ENCODE results near the gene OR11G2.
"Not testable (repeated sequence)": the region's sequence is repeated elsewhere in the genome, so short reads cannot be mapped to it uniquely, and the experiment has no call there.

The OR11G2 gene, protein sequence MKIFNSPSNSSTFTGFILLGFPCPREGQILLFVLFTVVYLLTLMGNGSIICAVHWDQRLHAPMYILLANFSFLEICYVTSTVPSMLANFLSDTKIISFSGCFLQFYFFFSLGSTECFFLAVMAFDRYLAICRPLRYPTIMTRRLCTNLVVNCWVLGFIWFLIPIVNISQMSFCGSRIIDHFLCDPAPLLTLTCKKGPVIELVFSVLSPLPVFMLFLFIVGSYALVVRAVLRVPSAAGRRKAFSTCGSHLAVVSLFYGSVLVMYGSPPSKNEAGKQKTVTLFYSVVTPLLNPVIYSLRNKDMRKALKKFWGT

DNA sequence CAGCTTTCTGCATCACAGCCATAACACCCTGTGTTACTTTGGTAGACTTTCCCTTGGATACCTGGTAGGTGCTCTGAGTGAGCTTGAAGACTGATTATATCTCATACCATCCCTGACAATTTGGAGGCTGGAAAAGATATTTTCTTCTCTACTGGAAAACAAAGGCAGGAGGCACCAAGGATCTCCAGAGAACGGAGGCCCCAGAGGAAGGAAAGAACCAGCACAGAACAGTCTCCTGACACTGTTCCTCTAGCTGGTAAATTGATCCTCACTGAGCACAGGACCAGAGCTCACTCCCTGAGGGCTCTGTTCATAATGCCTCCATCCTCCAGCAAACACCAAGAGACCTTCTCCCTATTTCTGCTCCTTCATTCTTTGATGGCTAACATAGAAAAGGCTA, at the start of gene OR11G2:
Gene OR11G2, plus strand, starts transcription at position 301 of the 400 bp plus-strand sequence. CDS start 6,542 bp downstream, outside the sequence.
- no peak for DNase-seq (ENCODE audit: low read depth in 2 of 2)

- no peak for DNase-seq (ENCODE audit: low read depth in 2 of 2)
These were observed 46.8 kb upstream of the OR11G2 start for GRCh38 chr14:20143911-20144310.

GRCh38 chr14:20144820-20145219, 45.9 kb upstream of the OR11G2 start:
- DNase-seq (ENCODE audit: low read depth in 2 of 2): no peak

DNA sequence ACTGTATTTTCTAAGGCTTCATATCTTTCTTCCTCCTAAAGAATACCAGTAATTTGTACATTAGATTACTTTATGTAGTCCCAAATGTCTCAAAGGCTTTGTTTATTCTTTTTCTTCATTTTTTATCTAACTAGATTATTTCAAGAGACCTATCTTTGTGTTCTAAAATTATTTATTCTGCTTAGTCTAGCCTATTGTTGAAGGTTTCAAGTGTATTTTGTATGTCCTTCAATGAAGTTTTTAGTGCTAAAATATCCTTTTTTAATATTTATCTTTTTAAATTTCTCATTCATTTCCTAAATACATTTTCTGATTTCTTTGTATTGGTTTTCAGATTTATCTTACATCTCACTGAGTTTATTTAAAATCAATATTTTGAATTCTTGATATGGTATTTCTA, 26.2 kb upstream of the OR11G2 start:
- DNase-seq (ENCODE audit: low read depth in 2 of 2): no peak

DNA sequence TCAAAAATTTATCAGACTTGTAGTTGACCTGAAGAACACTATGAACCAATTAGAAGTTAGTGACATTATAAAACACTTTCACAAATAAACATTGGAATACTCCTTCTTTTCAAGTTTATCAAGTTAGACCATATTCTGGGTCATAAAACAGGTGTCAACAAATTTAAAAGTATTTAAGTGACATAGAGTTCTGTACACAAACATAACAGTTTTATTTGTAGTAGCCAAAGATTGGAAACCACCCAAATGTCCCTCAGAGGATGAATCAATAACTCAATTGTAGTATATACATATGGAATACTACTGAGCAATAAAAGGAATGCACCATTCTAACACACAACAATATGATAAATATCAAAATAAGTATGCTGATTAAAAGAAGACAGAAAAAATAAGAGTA, 23.6 kb upstream of the OR11G2 start:
- DNase-seq (ENCODE audit: low read depth in 2 of 2): no peak

DNA sequence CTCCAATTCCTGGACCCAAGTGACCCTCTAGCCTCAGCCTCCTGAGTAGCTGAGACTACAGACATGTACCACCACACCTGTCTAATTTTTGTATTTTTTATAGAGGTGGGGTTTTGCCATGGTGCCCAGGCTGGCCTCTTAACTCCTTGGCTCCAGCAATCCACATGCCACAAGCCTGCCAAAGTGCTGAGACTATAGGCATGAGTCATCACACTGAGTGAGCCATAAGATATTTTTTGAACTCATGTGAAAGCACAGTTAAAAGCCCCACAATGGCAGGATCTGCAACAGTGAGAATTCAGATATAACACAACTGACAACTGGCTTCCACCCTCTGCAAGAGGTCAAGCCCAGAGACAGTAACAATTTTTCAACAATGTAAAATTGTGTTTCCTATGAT, 20.8 kb upstream of the OR11G2 start:
- not testable (repeated sequence) for DNase-seq (ENCODE audit: low read depth in 2 of 2)

DNA sequence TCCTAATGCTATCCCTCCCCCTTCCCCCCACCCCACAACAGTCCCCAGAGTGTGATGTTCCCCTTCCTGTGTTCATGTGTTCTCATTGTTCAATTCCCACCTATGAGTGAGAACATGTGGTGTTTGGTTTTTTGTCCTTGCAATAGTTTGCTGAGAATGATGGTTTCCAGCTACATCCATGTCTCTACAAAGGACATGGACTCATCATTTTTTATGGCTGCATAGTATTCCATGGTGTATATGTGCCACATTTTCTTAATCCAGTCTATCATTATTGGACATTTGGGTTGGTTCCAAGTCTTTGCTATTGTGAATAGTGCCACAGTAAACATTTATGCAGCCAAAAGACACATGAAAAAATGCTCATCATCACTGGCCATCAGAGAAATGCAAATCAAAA, 16.5 kb upstream of the OR11G2 start:
- DNase-seq (ENCODE audit: low read depth in 2 of 2): not testable (repeated sequence)

- DNase-seq (ENCODE audit: low read depth in 2 of 2): no peak
These were observed 14.4 kb upstream of the OR11G2 start for GRCh38 chr14:20176330-20176729.

DNA sequence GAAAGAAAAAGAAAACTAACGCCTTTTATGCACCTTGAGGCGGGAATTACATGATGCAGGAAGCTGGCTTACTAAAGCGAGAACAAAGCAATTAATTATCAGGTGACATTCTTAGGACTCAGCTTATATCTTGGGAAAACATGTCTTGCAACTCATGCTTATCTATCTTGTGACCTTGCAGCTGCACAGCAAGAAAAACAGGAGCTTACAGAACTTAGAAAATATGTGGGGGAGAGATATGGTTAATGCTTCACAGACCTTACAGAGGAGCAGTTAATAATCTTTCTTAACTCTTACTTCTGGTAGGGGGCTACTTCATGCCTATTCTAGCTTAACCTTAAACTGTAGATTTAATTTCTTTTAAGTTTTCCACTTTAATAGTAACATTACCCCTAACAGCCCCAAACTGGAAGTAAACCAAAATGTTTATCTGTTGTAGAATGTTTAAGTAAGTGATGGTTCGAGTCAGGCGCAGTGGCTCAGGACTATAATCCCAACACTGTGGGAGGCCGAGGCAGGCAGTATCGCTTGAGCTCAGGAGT, 13.2 kb upstream of the OR11G2 start:
- no peak for DNase-seq (ENCODE audit: low read depth in 2 of 2)

GRCh38 chr14:20179218-20179617, 11.5 kb upstream of the OR11G2 start:
- DNase-seq (ENCODE audit: low read depth in 2 of 2): no peak

- no peak for DNase-seq (ENCODE audit: low read depth in 2 of 2)
These were observed 10.8 kb upstream of the OR11G2 start for GRCh38 chr14:20179880-20180279.

DNA sequence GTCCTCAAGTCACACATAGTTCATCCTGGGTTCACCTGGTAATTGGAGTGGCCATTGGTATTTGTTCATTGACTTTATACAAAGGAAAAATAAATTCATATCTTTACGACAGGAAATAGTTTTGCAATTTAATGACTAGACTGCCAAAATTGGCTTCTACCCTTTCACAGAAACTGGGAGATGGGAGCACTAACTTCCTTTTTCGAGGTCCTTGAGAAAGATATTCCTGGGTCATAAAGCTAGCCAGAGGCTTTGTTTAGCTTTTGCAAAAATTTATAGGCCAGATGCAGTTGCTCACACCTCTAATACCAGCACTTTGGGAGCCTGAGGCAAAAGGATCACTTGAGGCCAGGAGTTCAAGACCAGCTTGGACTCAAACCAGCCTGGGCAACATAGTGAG, 10.2 kb upstream of the OR11G2 start:
- no peak for DNase-seq (ENCODE audit: low read depth in 2 of 2)

- no peak for DNase-seq (ENCODE audit: low read depth in 2 of 2)
These were observed 6.5 kb upstream of the OR11G2 start for GRCh38 chr14:20184181-20184580.

GRCh38 chr14:20191396-20191795, 700 bp downstream of the OR11G2 start:
- DNase-seq (ENCODE audit: low read depth in 2 of 2): no peak

- no peak for DNase-seq (ENCODE audit: low read depth in 2 of 2)
These were observed 3.4 kb downstream of the OR11G2 start for GRCh38 chr14:20194101-20194500.

DNA sequence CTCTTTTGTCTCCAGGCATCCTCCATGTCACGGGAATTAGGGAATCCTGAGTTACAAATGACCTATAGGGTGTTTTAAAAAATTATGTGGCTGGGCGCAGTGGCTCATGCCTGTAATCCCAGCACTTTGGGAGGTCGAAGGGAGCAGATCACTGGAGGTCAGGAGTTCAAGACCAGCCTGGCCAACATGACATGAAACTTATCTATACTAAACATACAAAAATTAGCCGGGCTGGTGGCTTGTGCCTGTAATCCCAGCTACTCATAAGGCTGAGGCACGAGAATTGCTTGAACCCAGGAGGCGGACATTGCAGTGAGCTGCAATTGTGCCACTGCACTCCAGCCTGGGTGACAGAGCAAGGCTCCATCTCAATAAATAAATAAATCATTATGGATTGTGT, 4.5 kb downstream of the OR11G2 start:
- DNase-seq (ENCODE audit: low read depth in 2 of 2): not testable (repeated sequence)

DNA sequence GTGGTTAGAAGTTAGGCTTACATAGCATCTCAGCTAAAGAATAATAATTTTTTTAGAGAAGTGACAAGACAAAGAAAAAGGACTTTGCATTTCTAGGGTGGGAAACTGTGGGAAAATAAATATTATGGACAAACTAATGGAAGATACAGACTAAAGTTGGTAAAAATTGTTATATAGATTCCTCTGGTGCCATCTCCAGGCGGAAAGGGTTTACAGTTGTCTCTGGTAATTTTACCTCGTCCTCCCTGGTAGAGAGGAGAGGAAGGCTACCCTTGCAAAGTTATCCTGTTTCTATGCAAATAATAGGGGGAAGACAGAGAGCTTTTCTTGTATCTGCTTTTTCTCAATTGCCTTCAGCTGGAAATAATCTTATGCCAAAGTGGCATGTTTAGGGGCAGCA, 5.2 kb downstream of the OR11G2 start:
- no peak for DNase-seq (ENCODE audit: low read depth in 2 of 2)

DNA sequence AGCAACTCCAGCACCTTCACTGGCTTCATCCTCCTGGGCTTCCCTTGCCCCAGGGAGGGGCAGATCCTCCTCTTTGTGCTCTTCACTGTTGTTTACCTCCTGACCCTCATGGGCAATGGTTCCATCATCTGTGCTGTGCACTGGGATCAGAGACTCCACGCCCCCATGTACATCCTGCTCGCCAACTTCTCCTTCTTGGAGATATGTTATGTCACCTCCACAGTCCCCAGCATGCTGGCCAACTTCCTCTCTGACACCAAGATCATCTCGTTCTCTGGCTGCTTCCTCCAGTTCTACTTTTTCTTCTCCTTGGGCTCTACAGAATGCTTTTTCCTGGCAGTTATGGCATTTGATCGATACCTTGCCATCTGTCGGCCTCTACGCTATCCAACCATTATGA, 6.8 kb downstream of the OR11G2 start:
- DNase-seq (ENCODE audit: low read depth in 2 of 2): no peak

DNA sequence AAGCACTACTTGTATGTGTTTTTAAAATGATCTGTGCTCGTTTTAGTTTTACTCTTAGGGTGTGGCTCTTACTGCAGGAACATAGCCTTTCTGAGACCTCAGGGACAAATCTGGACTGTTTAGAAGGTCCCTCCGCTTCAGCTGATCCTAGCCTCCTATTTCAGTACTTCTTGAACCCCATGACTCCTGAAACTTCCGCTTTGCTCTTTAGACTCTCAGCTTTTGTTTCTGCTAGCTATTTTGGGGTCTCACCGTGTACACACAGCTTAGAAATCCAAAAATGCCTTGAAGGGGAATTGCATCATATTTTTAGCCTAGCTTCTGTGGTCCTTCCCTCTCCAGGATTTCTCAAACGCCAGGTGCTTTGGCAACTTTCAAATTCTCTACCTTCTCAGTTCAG, 8.3 kb downstream of the OR11G2 start:
- DNase-seq (ENCODE audit: low read depth in 2 of 2): no peak

DNA sequence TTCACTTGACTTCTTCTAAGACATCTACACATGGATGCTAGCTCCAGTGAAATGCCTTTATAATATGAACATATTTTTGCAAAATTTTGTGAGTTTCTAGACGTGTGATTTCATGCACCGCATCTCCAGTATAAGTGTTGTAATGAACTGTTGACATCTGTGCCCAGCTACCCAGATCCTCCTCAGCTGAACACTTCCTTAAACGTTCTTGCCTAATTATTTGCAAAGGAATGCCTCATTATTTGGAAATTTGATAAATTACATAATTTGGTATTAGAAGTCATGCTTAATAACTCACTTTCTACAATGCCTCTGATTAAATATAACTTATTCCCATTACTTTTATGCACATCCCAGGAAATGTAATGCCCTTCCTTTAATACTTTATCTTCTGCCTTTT, 14.0 kb downstream of the OR11G2 start:
- DNase-seq (ENCODE audit: low read depth in 2 of 2): no peak

DNA sequence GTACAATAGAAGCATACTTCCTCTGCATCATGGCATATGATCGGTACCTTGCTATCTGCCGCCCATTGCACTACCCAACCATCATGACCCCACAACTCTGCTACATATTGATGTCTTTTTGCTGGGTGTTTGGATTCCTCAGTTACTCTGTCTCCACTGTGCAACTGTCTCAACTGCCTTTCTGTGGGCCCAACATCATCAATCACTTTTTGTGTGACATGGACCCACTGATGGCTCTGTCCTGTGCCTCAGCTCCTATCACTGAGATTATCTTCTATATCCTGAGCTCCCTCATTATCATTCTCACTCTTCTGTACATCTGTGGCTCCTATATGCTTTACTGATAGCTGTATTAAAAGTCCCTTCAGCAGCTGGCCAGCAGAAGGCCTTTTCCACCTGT, 18.9 kb downstream of the OR11G2 start:
- no peak for DNase-seq (ENCODE audit: low read depth in 2 of 2)

DNA sequence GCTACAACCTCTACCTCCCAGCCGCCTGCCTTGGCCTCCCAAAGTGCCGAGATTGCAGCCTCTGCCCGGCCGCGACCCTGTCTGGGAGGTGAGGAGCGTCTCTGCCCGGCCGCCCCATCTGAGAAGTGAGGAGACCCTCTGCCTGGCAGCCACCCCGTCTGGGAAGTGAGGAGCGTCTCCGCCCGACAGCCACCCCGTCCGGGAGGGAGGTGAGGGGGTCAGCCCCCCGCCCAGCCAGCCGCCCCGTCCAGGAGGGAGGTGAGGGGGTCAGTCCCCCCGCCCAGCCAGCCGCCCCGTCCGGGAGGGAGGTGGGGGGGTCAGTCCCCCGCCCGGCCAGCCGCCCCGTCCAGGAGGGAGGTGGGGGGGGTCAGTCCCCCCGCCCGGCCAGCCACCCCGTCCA, 21.7 kb downstream of the OR11G2 start:
- not testable (repeated sequence) for DNase-seq (ENCODE audit: low read depth in 2 of 2)

DNA sequence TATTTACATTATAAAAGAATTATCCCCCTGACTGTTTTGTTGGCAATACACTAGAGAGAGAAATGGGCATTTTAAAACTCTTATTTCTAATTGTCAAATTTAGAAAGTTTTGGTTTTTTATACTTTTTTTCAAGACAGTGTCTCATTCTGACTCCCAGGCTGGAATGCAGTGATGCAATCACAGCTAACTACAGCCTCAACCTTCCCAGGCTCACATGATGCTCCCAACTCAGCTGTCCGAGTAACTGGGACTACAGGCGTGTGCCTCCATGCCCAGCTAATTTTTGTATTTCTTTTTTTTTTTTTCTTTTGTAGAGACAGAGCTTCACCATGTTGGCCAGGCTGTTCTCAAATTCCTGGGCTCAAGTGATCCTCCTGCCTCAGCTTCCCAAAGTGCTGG, 24.5 kb downstream of the OR11G2 start:
- no peak for DNase-seq (ENCODE audit: low read depth in 2 of 2)

DNA sequence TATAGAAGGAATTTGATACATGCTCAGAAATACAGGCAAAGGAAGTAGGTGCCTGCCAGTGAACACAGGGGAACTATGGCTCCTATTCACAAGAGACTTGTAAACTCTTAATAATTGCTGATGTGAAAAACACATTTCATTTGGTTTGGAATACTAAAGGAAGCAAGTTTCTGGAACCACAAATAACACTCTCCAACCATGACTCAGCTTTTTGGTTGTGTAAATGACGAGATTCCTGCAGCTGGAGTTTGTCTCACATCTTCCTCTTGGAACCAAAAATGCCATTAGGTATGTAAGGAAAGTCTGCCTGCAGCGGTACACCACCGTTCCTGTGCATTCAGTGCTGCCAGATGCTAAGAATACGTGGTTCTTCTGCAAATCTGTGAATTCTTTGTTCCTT, 28.3 kb downstream of the OR11G2 start:
- DNase-seq (ENCODE audit: low read depth in 2 of 2): no peak
